UCSD-AML1 (cell line): ENCODE measurements around the gene SYPL1.
A peak's percentile ranks its signal among the peaks of the same experiment; 100 is the strongest.

ENCODE experiments used
- DNase-seq: peaks from one replicate; lab custom pipeline; 2025; ENCODE audit not compliant: unreplicated experiment; lab: John Stamatoyannopoulos, UW

The SYPL1 gene

GRCh38 chr7:106095634-106096033 lies 16.5 kb downstream of the SYPL1 start:
- DNase-seq = no peak

- no peak for DNase-seq
These were observed 17.3 kb downstream of the SYPL1 start for GRCh38 chr7:106094780-106095179.

- no peak for DNase-seq
These were observed 19.9 kb downstream of the SYPL1 start for GRCh38 chr7:106092204-106092603.

- DNase-seq = no peak
These were observed 22.5 kb downstream of the SYPL1 start for GRCh38 chr7:106089647-106090046.

- no peak for DNase-seq
These were observed 24.1 kb downstream of the SYPL1 start for GRCh38 chr7:106088014-106088413.

- DNase-seq = no peak
These were observed 26.1 kb downstream of the SYPL1 start for GRCh38 chr7:106086062-106086461.

GRCh38 chr7:106085015-106085414 lies 27.1 kb downstream of the SYPL1 start:
- DNase-seq = no peak

- DNase-seq = no peak
These were observed 28.4 kb downstream of the SYPL1 start for GRCh38 chr7:106083717-106084116.

GRCh38 chr7:106082087-106082854 lies 29.8 kb downstream of the SYPL1 start:
- no peak for DNase-seq

- no peak for DNase-seq
These were observed 31.7 kb downstream of the SYPL1 start for GRCh38 chr7:106080300-106080987.

GRCh38 chr7:106076537-106076936 lies 35.6 kb downstream of the SYPL1 start:
- DNase-seq = no peak

- DNase-seq = no peak
These were observed 36.2 kb downstream of the SYPL1 start for GRCh38 chr7:106075937-106076336.

GRCh38 chr7:106074257-106074656 lies 37.9 kb downstream of the SYPL1 start:
- DNase-seq = no peak

- no peak for DNase-seq
These were observed 38.4 kb downstream of the SYPL1 start for GRCh38 chr7:106073701-106074100.

- no peak for DNase-seq
These were observed 39.4 kb downstream of the SYPL1 start for GRCh38 chr7:106072715-106073091.

GRCh38 chr7:106071999-106072714 lies 40.0 kb downstream of the SYPL1 start:
- DNase-seq = peak; percentile 39

- DNase-seq = peak; percentile 64
These were observed 40.6 kb downstream of the SYPL1 start for GRCh38 chr7:106071356-106071998.

- no peak for DNase-seq
These were observed 41.4 kb downstream of the SYPL1 start for GRCh38 chr7:106070567-106071254.

GRCh38 chr7:106070201-106070551 lies 41.9 kb downstream of the SYPL1 start:
- DNase-seq = no peak

- DNase-seq = no peak
These were observed 42.5 kb downstream of the SYPL1 start for GRCh38 chr7:106069471-106070200.
